GM12801 (cell line): ENCODE results near the gene DOCK2.

Experiments
- TF ChIP-seq, protein P1 (sequence below): IDR thresholded peaks from one replicate; pipeline ENCODE4 v1.5.1; 2011; ENCODE audit warnings: control low read depth; ENCODE audit not compliant: insufficient read length; ENCODE audit errors: extremely low read depth

Gene DOCK2

GRCh38 chr5:170069512-170069911 lies 432.4 kb downstream of the DOCK2 start:
- TF ChIP-seq, protein P1, sequence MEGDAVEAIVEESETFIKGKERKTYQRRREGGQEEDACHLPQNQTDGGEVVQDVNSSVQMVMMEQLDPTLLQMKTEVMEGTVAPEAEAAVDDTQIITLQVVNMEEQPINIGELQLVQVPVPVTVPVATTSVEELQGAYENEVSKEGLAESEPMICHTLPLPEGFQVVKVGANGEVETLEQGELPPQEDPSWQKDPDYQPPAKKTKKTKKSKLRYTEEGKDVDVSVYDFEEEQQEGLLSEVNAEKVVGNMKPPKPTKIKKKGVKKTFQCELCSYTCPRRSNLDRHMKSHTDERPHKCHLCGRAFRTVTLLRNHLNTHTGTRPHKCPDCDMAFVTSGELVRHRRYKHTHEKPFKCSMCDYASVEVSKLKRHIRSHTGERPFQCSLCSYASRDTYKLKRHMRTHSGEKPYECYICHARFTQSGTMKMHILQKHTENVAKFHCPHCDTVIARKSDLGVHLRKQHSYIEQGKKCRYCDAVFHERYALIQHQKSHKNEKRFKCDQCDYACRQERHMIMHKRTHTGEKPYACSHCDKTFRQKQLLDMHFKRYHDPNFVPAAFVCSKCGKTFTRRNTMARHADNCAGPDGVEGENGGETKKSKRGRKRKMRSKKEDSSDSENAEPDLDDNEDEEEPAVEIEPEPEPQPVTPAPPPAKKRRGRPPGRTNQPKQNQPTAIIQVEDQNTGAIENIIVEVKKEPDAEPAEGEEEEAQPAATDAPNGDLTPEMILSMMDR = no peak

GRCh38 chr5:170070556-170071412 lies 433.7 kb downstream of the DOCK2 start:
- TF ChIP-seq, protein P1 = no peak

DNA sequence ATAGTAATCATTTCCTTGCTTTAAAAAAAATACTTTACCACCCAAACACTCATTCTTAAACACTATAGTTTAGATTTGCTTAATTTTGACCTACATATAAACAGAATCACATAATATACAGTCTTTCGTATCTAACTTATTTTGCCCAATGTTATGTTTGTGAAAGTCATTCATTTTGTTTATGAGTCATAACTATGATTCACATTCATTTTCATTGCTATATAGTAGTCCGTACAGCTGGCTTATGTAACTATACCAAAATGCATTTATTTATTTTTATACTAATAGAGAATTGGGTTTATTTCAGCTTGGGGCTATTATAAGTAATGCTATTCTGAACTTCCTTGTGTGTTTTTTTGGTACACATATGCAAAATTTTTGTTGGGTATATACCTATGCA lies 434.7 kb downstream of the DOCK2 start:
- TF ChIP-seq, protein P1 = no peak

- TF ChIP-seq, protein P1 = no peak
These were observed 438.6 kb downstream of the DOCK2 start for GRCh38 chr5:170075696-170076095.

DNA sequence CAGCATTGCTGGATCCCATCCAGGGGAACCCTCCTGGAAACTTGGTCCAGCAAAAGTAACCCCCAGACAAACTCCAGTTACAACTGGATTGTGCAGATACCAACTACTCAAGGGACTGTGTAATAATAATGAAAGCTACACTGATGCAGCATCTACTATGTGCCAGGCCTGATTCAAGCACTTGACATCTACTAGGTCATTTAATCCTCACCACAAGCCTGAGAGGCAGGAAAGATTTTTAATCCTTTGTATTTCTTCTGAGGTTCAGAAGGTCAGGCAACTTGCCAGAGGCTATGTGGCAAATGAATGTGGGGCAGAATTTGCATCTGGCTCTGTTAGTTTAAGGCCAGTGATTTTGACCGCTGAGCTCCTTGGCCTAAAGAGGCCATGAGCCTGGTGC lies 439.1 kb downstream of the DOCK2 start:
- TF ChIP-seq, protein P1 = no peak

- TF ChIP-seq, protein P1 = no peak
These were observed 439.7 kb downstream of the DOCK2 start for GRCh38 chr5:170076739-170077138.

GRCh38 chr5:170077526-170077925 lies 440.5 kb downstream of the DOCK2 start:
- TF ChIP-seq, protein P1 = no peak

DNA sequence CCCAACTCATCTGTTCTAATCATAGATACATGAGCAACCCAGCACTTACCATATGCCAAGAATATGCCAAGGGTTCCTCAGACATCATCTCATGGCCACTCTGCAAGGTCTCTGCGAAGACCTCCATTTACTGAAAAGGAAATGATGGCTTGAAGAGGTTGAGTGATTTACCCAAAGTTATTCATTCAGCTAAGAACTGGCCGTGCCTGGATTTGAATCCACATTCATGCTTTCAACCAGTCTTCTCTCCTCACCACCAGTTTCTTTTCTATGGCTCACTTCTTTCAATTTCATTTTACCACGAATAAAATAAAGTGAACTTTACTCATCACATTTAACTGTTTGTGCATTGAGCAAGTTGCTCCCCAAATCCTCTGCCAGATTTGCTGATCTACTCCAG lies 441.4 kb downstream of the DOCK2 start:
- TF ChIP-seq, protein P1 = no peak
